Right lobe of liver (tissue), 6 donors: ENCODE data around the gene ARHGAP15. TPM values are rescaled to one million over a fixed set of nuclear protein-coding genes. Genes with fewer than 3 reads are reported as not detected.

Experiments used
- ATAC-seq, 4 donors: fragments of 200-7000 bp; cut with Tn5 transposase; one replicate each; pipeline ENCODE4 v1.9.1; 2020; ENCODE audit warnings: mild to moderate bottlenecking in 4 of 4, moderate library complexity in 4 of 4
- DNase-seq, 3 donors: peaks; one replicate each; pipeline ENCODE4 v3.0.0-alpha.2; 2020
- H3K27ac ChIP-seq, 3 donors: fragments of 200-600 bp; one replicate each; pipeline ENCODE4 v1.8.0; 2022
- H3K27me3 ChIP-seq, 2 donors: fragments of 200-600 bp; one replicate each; pipeline ENCODE4 v1.8.0; 2022
- H3K36me3 ChIP-seq, 4 donors: fragments of 200-600 bp; sonication (generic) in 1 of 4; one replicate each; pipeline versions ENCODE4 v1.5.1 to v1.8.0; 2017 to 2022; ENCODE audit warnings: control low read depth in 1 of 4
- H3K4me1 ChIP-seq, 4 donors: fragments of 200-600 bp; sonication (generic) in 1 of 4; one replicate each; pipeline versions ENCODE4 v1.5.1 to v1.8.0; 2017 to 2022; ENCODE audit warnings: control low read depth in 1 of 4
- H3K4me3 ChIP-seq, 3 donors: fragments of 200-600 bp; one replicate each; pipeline ENCODE4 v1.8.0; 2022
- H3K9me3 ChIP-seq, 4 donors: fragments of 200-600 bp; sonication (generic) in 1 of 4; one replicate each; pipeline versions ENCODE4 v1.5.1 to v1.8.0; 2017 to 2022; ENCODE audit warnings: control low read depth in 1 of 4
- POLR2A ChIP-seq: fragments of 450-650 bp; IDR thresholded peaks from one replicate; pipeline ENCODE4 v1.6.1; 2017; ENCODE audit warnings: antibody characterized with exemption, mild to moderate bottlenecking
- WGBS: methylation state at CpG from one replicate; pipeline ENCODE4 v1.1.6; 2018; ENCODE audit warnings: low coverage, low lambda C conversion rate; ENCODE audit not compliant: insufficient coverage; ENCODE audit errors: missing lambda C conversion rate; 5-methylcytosine and 5-hydroxymethylcytosine counted together
- intact Hi-C, 2 donors: fragments of 100-400 bp; cut with DNase I; formaldehyde crosslinking; loops; one replicate each; pipeline versions ENCODE4 v1.11.2 to v1.14.1; 2022
- total RNA-seq, 6 experiments: library from RNA; depleted of rRNA in 2 of 6; stranded (reverse); fragments of >200 nt in 2 of 6; fragmentation: NEBNext Ultra II Directional in 3 of 6; extraction: Animal tissue kit (Norgen Biotek cat#: 25700) in 3 of 6; gene quantifications; one replicate each; pipeline versions ENCODE4 v1.1.0 to v1.2.4, GENCODE V29; 2016 to 2023
- TF ChIP-seq, protein P1 (sequence below), 4 donors: fragments of 200-600 bp in 3 of 4; fragments of 450-650 bp in 1 of 4; IDR thresholded peaks; one replicate each; pipeline versions ENCODE4 v1.5.1 to v1.8.0; 2016 to 2022; ENCODE audit warnings: antibody characterized with exemption in 4 of 4, mild to moderate bottlenecking in 2 of 4
- donor health status: DM: no; HTN: yes; CAD: no.
- donor health status: DM: no; HTN: no; CAD: no.
- donor health status: DM: no; HTN: no; CAD: no.
- donor health status: DM: no; HTN: yes; CAD: no.
- donor health status: DM: no; HTN: yes; CAD: no.

The ARHGAP15 gene
- total RNA-seq, 6 experiments from 2014 or later = 3.3 to 8.2 (median 6.6) TPM

DNA sequence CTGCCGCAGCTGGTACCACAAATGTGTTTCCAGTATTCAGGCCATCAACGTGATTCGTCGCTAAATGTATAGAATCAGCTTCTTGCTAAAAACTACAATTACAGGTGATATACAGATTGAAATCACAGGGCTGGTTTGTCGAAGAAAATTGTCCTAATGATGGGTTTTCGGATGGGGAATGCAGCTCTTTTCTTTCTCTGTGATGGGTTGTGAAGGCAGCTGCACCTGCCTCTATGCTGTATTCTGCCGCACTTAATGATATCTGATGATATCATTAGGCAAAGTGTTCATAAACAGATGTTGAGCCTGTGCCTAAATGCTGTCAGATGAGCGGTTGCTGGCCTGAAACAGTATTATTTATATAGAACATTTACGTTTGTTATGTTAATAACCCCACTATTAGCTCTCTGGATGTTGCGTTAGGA is 218.1 kb downstream of the ARHGAP15 start:
- Histone ChIP-seq H3K27me3 (no peaks in the 10 kb centered on the region), H3K4me3 (no peak overlapping the region), H3K27ac (no peak overlapping the region), H3K9me3 (no peaks in the 10 kb centered on the region), H3K4me1 (peaks cover 0 to 3% (median 0%) of the 10 kb centered on the region in 4 donors), H3K36me3 (no peaks in the 10 kb centered on the region)
- ATAC-seq (no peak), DNase-seq (no peak)
- WGBS = 72% methylated on average over 9 of the region's 10 CpGs
- TF ChIP-seq, protein P1, sequence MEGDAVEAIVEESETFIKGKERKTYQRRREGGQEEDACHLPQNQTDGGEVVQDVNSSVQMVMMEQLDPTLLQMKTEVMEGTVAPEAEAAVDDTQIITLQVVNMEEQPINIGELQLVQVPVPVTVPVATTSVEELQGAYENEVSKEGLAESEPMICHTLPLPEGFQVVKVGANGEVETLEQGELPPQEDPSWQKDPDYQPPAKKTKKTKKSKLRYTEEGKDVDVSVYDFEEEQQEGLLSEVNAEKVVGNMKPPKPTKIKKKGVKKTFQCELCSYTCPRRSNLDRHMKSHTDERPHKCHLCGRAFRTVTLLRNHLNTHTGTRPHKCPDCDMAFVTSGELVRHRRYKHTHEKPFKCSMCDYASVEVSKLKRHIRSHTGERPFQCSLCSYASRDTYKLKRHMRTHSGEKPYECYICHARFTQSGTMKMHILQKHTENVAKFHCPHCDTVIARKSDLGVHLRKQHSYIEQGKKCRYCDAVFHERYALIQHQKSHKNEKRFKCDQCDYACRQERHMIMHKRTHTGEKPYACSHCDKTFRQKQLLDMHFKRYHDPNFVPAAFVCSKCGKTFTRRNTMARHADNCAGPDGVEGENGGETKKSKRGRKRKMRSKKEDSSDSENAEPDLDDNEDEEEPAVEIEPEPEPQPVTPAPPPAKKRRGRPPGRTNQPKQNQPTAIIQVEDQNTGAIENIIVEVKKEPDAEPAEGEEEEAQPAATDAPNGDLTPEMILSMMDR (IDR thresholded peaks at IDR 0.05) = no peak
- no peak for TF ChIP-seq POLR2A
- intact Hi-C loops = no loop called here

DNA sequence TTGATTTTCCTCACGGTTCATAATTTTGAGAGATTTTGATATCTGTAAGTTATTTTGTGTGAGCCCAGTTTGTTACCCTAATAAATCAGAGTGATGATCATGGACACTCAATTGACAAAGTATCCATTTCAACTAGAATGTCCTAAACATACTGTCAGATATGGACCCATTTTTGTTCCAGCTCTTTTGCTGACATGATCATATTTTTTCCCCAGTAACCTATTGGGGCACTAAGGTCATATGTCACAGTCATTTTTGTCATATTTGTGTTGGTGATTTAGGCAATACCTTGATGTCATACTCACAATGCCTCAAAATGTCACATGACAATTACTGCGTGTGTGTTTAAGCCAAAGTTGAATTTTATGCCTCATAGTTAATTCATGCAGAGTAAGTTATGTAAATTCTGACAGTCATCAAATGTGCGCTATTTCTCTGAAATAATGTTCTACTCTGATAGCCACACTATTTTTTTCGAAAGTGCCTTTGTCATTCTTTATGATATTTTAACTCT is 218.7 kb downstream of the ARHGAP15 start:
- Histone ChIP-seq H3K36me3 (no peaks in the 10 kb centered on the region), H3K9me3 (no peaks in the 10 kb centered on the region), H3K4me3 (no peak overlapping the region), H3K27me3 (no peaks in the 10 kb centered on the region), H3K4me1 (peaks cover 0 to 3% (median 0%) of the 10 kb centered on the region in 4 donors), H3K27ac (no peak overlapping the region)
- TF ChIP-seq, protein P1 (IDR thresholded peaks at IDR 0.05) = no peak
- TF ChIP-seq POLR2A = no peak
- no peak for DNase-seq
- ATAC-seq = no peak
- intact Hi-C loops = no loop called here
- 78% methylated on average over 4 of the region's 4 CpGs for WGBS

DNA sequence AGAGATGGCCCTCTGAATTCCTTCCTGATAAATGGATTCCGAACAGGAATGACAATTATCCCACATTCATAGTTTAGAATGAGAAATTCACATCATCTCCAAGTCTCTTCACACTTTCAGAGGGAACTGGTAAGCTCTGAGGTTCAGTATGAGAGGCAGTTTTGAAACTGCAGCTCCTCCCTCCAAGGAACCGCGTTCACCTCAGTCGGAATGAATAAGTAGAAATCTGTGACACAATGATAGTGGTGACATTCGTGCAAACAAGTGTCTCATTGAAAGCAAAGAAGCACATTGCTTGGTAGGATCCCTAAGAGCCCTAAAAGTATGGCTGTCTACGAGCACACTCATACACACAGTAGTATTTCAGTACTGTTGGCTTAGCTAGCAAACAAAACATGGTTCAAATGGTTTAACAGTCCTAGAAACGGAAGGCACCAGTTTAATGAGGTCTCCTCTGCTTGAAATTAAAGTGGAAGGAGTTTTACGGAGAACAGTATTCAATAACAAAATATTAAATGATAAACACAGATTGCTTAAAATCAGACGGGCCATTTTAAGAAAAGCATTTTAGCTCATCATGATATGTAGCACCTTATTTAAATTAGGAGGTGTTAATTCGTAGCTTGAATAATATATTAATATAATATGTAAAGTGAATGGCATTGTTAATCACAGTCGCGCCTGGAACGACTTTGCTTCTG is 225.0 kb downstream of the ARHGAP15 start:
- WGBS = 68% methylated on average over 13 of the region's 13 CpGs
- no peak for ATAC-seq
- H3K27ac ChIP-seq = no peak overlapping the region
- H3K4me1 ChIP-seq = no peaks in the 10 kb centered on the region
- H3K4me3 ChIP-seq = no peak overlapping the region
- no peak for TF ChIP-seq POLR2A
- TF ChIP-seq, protein P1 (IDR thresholded peaks at IDR 0.05) = no peak
- DNase-seq = no peak
- H3K9me3 ChIP-seq = no peaks in the 10 kb centered on the region
- intact Hi-C loops = no loop called here
- H3K27me3 ChIP-seq = no peaks in the 10 kb centered on the region
- H3K36me3 ChIP-seq = no peaks in the 10 kb centered on the region

DNA sequence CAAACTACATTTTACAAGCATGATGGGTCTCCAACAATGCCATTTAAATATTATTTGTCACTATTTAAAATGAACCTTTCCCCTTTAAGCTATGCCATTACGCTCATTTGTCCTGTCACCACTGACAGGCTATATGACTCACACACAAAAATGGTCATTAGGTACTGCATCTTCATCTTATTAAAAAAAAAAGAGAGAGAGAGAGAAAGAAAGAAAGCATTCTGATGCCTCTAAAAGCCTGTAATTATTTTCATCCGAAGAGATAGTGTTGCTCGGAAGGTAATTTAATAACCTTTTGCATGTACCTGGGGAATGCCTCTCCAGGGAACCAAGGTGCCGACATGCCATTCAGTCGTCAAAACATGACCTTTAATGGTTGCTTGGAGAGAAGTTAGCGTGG is 226.7 kb downstream of the ARHGAP15 start:
- no peaks in the 10 kb centered on the region for H3K9me3 ChIP-seq
- DNase-seq (no peak), ATAC-seq (no peak)
- H3K4me3 ChIP-seq = no peak overlapping the region
- WGBS = 66% methylated on average over 6 of the region's 6 CpGs
- no peaks in the 10 kb centered on the region for H3K36me3 ChIP-seq
- H3K27ac ChIP-seq = no peak overlapping the region
- TF ChIP-seq POLR2A = no peak
- TF ChIP-seq, protein P1 (IDR thresholded peaks at IDR 0.05) = no peak
- no peaks in the 10 kb centered on the region for H3K27me3 ChIP-seq
- H3K4me1 ChIP-seq = no peaks in the 10 kb centered on the region
- intact Hi-C loops = no loop called here
